ENCODE results near the gene ABHD13.
A peak's percentile ranks its signal among the peaks of the same experiment; 100 is the strongest.

ABHD13 gene

DNA sequence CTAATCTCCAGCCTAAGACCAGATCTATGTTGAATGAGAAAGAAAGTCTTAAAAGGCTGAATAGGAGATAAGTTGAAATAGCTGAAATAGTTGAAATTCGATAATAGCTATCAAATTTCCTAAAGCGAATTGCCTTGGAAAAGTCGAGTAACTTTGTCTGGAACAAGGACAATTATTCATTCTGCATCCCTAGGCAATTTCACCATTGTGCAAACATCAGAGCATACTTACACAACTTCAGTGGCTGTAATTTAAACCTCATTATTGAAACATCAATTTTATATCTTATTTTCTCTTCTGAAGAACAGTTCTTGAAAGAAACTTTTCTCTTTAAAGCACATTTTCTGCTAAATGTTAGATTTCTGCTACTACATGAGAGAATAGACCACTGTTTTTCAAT, 64.9 kb downstream of the ABHD13 start:
- Histone ChIP-seq H3K9me3 (no peaks in the 10 kb centered on the region), H3K4me3 (no peak overlapping the region), H3K36me3 (replicated peaks) (no peaks in the 10 kb centered on the region), H3K27me3 (ENCODE audit: low read depth) (no peaks in the 10 kb centered on the region), H3K4me1 (no peaks in the 10 kb centered on the region)
- peak in 1 of 2 experiments; percentile 3 for DNase-seq (ENCODE audit: low spot score in 2 of 2)
- in situ Hi-C loops (cut with MboI; ENCODE audit: low sequenced_read_pairs): no loop called here
